GDM1 (cell line): ENCODE results near the gene RAB6D.
"Not testable (repeated sequence)": the region's sequence is repeated elsewhere in the genome, so short reads cannot be mapped to it uniquely, and the experiment has no call there.

Experiments used
- DNase-seq: peaks from one replicate; lab custom pipeline; 2025; lab: John Stamatoyannopoulos, UW

The RAB6D gene

GRCh38 chr2:131363703-131364186 lies at the start of gene RAB6D:
TSS of gene RAB6D (minus strand) at chr2:131364168. CDS start at chr2:131363720, 448 bp downstream.
- not testable (repeated sequence) for DNase-seq

DNA sequence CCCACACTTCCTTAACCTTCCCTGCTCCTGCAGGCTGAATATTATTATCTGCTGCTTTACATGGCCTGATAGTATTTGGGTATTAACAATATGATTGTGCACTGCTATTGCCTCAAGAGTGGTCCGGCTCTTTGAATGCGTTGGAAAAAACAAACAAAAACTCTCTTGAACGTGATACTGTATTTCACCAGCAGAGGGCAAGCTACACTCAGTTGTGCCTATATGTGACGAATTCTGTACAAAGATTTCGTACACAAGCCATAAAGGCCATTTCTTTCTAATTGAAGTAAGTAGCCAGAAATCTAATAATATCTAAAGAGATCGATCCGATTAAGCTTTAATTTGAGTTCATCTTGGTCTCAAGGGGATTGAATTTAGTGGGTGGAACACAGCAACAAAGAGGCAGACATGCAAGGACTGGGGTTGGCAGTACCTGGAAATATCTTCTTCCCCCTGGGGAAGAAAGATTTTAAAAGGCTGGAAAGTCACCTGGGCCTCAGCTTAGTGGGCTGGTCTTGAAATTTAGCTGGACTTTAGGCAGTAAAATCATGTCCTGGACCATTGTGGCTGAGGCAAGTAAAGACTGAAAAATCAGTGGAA lies 49.3 kb upstream of the RAB6D start:
- peak; percentile 22 for DNase-seq

DNA sequence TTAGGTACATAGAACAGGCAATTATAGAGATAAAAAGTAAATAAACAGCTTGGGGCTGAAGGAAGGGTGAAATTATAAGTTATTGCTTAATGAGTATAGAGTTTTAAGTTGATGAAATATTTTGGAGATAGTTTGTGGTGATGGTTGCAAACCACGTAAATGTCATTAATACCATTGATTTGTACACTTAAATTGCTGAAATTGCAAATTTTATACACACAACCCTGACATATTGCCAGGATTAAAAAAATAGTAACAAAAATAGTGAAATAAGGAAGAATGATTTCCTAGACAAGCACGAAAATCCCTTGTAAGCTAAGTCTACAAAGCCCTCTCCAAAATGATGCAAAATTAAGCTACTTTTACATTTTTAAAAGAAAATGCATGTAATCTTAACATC lies 46.2 kb upstream of the RAB6D start:
- no peak for DNase-seq

DNA sequence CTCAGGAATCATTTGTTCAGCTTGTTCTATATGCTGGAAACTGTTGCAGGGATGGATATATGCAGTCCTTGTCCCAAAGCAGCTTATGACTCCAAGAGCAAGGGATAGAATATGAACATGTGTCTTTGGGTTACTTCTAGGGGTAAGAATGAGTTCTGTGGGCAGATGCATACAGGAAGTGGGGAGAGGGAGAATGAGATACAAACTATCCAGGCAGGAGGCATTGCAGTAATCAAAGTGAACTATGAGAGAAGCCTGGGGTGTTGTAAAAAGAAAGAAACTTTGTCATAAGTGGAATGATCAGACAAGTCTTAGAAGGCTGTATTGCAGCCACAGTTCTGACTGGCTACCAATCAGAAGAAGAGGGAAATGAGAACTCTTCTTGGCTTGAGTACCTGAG lies 44.8 kb upstream of the RAB6D start:
- no peak for DNase-seq

GRCh38 chr2:131408207-131408606 lies 44.2 kb upstream of the RAB6D start:
- no peak for DNase-seq

- no peak for DNase-seq
Measured at GRCh38 chr2:131404753-131405152, 40.8 kb upstream of the RAB6D start.

GRCh38 chr2:131402320-131403039 lies 38.5 kb upstream of the RAB6D start:
- no peak for DNase-seq

- DNase-seq = no peak
Measured at GRCh38 chr2:131400849-131401248, 36.9 kb upstream of the RAB6D start.

GRCh38 chr2:131400441-131400840 lies 36.5 kb upstream of the RAB6D start:
- not testable (repeated sequence) for DNase-seq

GRCh38 chr2:131396209-131396608 lies 32.2 kb upstream of the RAB6D start:
- not testable (repeated sequence) for DNase-seq

DNA sequence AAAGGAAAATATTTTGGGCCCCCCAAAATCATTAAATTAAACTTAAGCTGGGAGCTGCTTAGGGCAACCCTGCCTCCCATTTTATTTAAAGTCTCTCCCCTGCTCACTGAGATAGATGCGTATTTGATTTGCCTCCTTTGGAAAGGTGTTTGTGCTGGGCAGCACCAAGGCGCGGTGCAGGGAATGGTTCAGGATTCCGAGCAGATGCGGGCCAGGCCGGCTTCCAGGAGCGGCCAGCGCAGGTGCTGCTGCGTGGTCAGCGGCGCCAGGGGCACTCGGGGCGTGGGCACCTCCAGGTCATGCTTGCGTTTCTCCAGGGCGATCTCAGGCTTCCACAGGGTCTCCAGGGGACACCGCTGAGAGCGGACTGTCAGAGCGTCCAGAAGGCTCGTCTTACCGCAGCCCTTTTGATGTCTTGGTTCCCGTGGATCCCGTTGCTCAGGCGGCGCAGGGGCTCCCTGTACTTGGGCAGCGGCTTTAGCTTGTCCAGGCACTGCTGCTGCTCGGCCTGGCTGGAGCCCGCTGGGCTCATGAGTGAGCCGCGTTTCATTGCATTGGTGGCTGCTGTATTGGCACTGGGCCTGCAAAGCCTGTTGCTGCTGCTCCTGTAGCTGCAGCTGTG lies 31.2 kb upstream of the RAB6D start:
- not testable (repeated sequence) for DNase-seq

DNA sequence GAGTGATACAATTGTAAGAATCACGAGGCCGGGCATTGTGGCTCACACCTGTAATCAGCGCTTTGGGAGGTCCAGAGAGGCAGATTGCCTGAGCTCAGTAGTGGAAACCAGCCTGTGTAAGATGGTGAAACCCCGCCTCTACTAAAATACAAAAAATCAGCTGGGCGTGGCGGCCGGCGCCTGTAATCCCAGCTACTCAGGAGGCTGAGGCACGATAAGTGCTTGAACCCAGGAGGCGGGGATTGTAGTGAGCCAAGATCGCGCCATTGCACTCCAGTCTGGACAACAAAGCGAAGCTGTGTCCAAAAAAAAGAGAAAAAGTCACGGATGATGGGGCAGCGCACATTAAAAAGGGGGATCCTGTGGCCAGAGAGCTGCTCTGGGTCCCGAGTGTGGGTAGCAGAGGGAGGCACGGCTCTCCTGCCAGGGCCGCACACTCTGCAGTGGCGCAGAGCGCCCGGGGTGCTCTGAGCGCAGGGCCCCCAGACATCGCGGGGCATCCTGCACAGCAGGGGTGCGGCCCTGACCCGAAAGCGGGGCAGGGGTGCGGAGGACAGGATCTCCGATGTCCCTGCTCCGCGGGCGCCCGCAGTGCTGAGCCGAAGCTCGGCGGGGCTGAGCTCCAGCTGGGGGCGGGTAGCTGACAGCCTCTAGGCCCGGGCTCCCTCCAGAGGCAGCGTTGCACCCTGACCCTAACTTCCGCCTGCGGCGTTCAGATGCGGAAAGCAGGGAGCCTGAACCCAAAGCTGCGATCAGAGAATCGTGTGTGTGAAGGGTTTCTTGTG lies 30.4 kb upstream of the RAB6D start:
- no peak for DNase-seq

GRCh38 chr2:131391953-131392352 lies 28.0 kb upstream of the RAB6D start:
- not testable (repeated sequence) for DNase-seq

DNA sequence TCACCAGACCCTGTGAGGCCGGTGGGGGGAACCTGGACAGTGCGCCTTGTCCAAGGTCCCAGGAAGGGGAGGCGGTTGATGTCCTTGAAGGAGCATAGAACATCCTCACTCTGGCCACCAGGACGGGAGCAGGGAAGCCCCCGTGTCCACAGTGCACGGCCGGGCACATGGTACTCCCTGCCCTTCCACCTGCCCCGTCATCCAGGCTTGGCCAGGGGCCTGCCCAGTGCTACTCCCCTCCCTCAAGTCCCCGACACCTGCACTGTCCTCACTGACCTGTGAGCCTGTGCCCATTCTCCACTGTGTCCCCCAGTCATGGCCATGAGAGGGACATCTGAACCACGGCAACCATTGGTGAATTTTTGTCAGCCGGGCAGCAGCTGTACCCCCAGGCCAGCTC lies 27.5 kb upstream of the RAB6D start:
- DNase-seq = not testable (repeated sequence)

DNA sequence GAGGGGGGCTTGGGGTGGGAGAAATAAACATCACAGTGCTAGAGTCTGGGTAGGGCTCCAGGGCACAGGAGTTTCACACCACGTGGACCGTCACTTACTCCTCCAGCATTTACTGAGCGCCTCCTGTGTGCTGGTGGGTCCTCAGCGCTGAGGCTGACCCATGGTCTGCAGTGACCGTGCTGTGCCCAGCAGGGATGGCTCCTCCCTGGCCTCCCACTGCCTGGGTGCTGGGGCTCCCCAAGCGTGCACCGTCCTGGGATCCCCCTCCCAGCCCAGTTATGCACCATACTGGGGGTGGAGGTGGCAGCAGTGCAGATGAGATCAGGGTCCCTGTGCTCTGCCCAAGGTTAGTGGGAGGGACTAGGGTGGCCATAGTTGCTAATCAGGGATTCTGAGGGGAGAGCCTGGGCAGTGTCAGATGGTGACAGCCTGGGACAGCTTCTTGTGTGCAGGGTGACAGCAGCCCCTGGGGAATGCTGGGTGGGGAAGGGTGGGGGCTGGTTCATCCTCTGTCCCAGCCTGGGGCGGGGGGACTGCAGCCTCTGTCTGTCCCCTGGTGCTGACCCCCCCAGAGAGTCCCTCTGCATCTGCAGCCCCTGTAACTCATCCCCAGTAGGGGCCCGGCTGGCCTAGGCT lies 26.6 kb upstream of the RAB6D start:
- not testable (repeated sequence) for DNase-seq

DNA sequence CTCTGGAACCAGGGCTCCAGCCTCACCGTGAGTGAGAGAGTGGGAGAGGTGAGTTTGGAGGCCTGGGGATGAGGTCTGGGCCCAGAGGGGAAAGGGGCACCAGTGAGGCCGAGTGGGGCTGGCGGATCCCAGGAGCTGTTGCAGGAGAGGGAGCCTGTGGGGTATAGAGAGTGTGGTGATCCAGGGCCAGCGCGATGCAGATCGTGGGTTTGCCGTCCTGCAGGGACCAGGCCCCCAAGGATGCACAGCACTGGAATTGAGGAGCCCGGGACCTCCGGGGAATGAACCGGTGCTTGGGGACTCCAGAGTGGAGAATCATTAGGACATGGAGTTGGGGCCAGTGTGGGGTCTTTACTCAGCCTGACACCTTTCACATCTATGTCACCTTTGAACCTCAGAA lies 25.7 kb upstream of the RAB6D start:
- no peak for DNase-seq

GRCh38 chr2:131388834-131389233 lies 24.9 kb upstream of the RAB6D start:
- DNase-seq = not testable (repeated sequence)

GRCh38 chr2:131373111-131373510 lies 9.1 kb upstream of the RAB6D start:
- not testable (repeated sequence) for DNase-seq

DNA sequence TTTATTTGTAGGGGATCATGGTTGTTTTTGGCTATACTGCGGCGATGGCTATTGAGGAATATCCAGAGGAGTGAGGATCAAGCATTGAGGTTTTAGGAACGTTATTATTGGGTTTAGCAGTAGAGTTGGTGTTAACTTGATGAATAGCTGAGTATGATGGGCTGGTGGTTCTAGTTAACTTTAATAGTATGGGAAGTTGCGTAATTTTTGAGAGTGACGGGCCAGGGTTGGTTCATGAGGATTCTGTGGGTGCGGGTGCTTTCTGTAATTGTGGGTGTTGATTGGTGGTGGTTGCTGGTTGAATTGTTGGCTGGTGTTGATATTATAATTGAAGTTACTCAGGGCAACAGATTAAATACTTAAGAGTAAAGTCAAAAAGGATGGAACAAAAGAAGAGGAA lies 6.0 kb upstream of the RAB6D start:
- DNase-seq = no peak

GRCh38 chr2:131368493-131369066 lies 4.6 kb upstream of the RAB6D start:
- not testable (repeated sequence) for DNase-seq

DNA sequence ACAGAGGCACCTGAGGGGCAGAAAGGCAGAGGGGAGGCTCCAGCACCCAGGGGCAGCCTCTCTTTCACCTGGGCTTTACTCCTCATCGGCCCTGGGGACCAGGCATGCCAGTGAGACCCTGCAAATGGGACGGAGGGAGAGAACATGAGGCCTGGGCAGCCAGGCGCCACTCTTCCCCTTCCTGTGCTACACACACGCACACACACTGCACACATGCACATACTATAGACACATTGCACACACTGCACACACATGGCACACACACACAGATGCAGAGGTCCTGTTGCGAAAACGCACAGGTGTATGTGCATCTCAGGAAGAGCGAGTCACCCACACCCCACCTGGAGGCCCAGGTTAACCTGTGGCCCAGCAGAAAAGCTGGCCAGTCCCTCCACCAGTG lies 3.4 kb upstream of the RAB6D start:
- DNase-seq = no peak
